WTC11 (cell line): ENCODE measurements around the gene RPS21. TPM values are rescaled to one million over a fixed set of nuclear protein-coding genes. Genes with fewer than 3 reads are reported as not detected.
A peak's percentile ranks its signal among the peaks of the same experiment; 100 is the strongest.

Experiments
- ATAC-seq: fragments of 200-7000 bp; cut with Tn5 transposase; 2 replicates; pipeline ENCODE4 v1.10.0; 2021; ENCODE audit warnings: mild to moderate bottlenecking, moderate library complexity
- CTCF ChIA-PET: fragments of 300-600 bp; sonication (Branson Sonifier 250); formaldehyde crosslinking; loops from one replicate; lab custom pipeline; 2021; ENCODE audit warnings: antibody characterized with exemption; lab: Charles Lee
- POLR2A ChIA-PET: fragments of 350-600 bp; sonication (Branson Sonifier 250); formaldehyde crosslinking; loops from one replicate; lab custom pipeline; 2021; ENCODE audit warnings: antibody characterized with exemption; lab: Charles Lee
- DNase-seq: peaks from one replicate; pipeline ENCODE4 v3.0.0; 2021; ENCODE audit warnings: low spot score
- H3K27ac Mint-ChIP-seq: 2 replicates; pipeline ENCODE4 v1.8.0; 2021; ENCODE audit warnings: mixed read lengths
- H3K27me3 Mint-ChIP-seq: 2 replicates; pipeline ENCODE4 v1.8.0; 2021; ENCODE audit warnings: low read depth, mild to moderate bottlenecking, moderate library complexity, mixed read lengths
- H3K36me3 Mint-ChIP-seq: 2 replicates; pipeline ENCODE4 v1.8.0; 2021; ENCODE audit warnings: mixed read lengths
- H3K4me1 Mint-ChIP-seq: 2 replicates; pipeline ENCODE4 v1.8.0; 2022; ENCODE audit warnings: mixed read lengths
- H3K4me3 Mint-ChIP-seq: 2 replicates; pipeline ENCODE4 v1.8.0; 2021; ENCODE audit warnings: mild to moderate bottlenecking, moderate library complexity, mixed read lengths
- H3K9me3 Mint-ChIP-seq: 2 replicates; pipeline ENCODE4 v1.8.0; 2021; ENCODE audit warnings: mixed read lengths
- ATF1 ChIP-seq: sonication (generic); formaldehyde crosslinking; IDR thresholded peaks from 2 replicates; pipeline ENCODE4 v1.8.1; 2023; ENCODE audit warnings: mild to moderate bottlenecking, moderate library complexity, missing genetic modification reagents
- CREM ChIP-seq: sonication (generic); formaldehyde crosslinking; IDR thresholded peaks from 2 replicates; pipeline ENCODE4 v1.8.1; 2022; ENCODE audit warnings: mild to moderate bottlenecking, missing genetic modification reagents, moderate library complexity
- E2F4 ChIP-seq: sonication (generic); formaldehyde crosslinking; IDR thresholded peaks from 2 replicates; pipeline ENCODE4 v1.8.1; 2022; ENCODE audit warnings: low read depth, mild to moderate bottlenecking, moderate library complexity, missing genetic modification reagents, borderline replicate concordance
- FOXP1 ChIP-seq: sonication (generic); formaldehyde crosslinking; IDR thresholded peaks from 2 replicates; pipeline ENCODE4 v1.8.0; 2022; ENCODE audit warnings: missing genetic modification reagents, mild to moderate bottlenecking, moderate library complexity, borderline replicate concordance
- GRHL2 ChIP-seq: fragments of 250-450 bp; sonication (Bioruptor Pico); IDR thresholded peaks from 2 replicates; pipeline ENCODE4 v1.8.0; 2022; ENCODE audit warnings: mild to moderate bottlenecking, moderate library complexity; ENCODE audit not compliant: insufficient replicate concordance, severe bottlenecking
- MAX ChIP-seq: sonication (generic); formaldehyde crosslinking; IDR thresholded peaks from 2 replicates; pipeline ENCODE4 v1.8.0; 2022; ENCODE audit warnings: mild to moderate bottlenecking, missing genetic modification reagents
- NFE2L1 ChIP-seq: sonication (generic); formaldehyde crosslinking; IDR thresholded peaks from 2 replicates; pipeline ENCODE4 v1.8.1; 2023; ENCODE audit warnings: missing genetic modification reagents
- RELA ChIP-seq: sonication (generic); formaldehyde crosslinking; IDR thresholded peaks from 2 replicates; pipeline ENCODE4 v1.8.1; 2022; ENCODE audit warnings: missing genetic modification reagents, mild to moderate bottlenecking, borderline replicate concordance
- SOX15 ChIP-seq: fragments of 250-450 bp; sonication (Bioruptor Pico); IDR thresholded peaks from 2 replicates; pipeline ENCODE4 v1.9.0; 2021; ENCODE audit warnings: mild to moderate bottlenecking
- TEAD4 ChIP-seq: sonication (generic); formaldehyde crosslinking; IDR thresholded peaks from 2 replicates; pipeline ENCODE4 v1.8.0; 2022; ENCODE audit warnings: mild to moderate bottlenecking, missing genetic modification reagents
- TP53 ChIP-seq: sonication (generic); formaldehyde crosslinking; IDR thresholded peaks from 2 replicates; pipeline ENCODE4 v1.8.1; 2023; ENCODE audit warnings: mild to moderate bottlenecking, missing genetic modification reagents
- USF2 ChIP-seq: sonication (generic); formaldehyde crosslinking; IDR thresholded peaks from 2 replicates; pipeline ENCODE4 v1.8.1; 2023; ENCODE audit warnings: mild to moderate bottlenecking, missing genetic modification reagents, moderate library complexity
- ZBTB43 ChIP-seq: sonication (generic); formaldehyde crosslinking; IDR thresholded peaks from 2 replicates; pipeline ENCODE4 v1.8.1; 2023; ENCODE audit warnings: mild to moderate bottlenecking, missing genetic modification reagents
- ZNF121 ChIP-seq: sonication (generic); formaldehyde crosslinking; IDR thresholded peaks from 2 replicates; pipeline ENCODE4 v1.8.0; 2023; ENCODE audit warnings: missing genetic modification reagents
- ZNF138 ChIP-seq: sonication (generic); formaldehyde crosslinking; conservative IDR thresholded peaks from 2 replicates; pipeline ENCODE4 v1.8.1; 2022; ENCODE audit warnings: mild to moderate bottlenecking, moderate library complexity, missing genetic modification reagents
- ZNF263 ChIP-seq: sonication (generic); formaldehyde crosslinking; IDR thresholded peaks from 2 replicates; pipeline ENCODE4 v1.8.1; 2022; ENCODE audit warnings: low read depth, mild to moderate bottlenecking, moderate library complexity, missing genetic modification reagents
- ZNF425 ChIP-seq: fragments of 250-450 bp; sonication (Bioruptor Pico); conservative IDR thresholded peaks from 2 replicates; pipeline ENCODE4 v1.9.0; 2021; ENCODE audit warnings: mild to moderate bottlenecking
- total RNA-seq: library from RNA; stranded (reverse); gene quantifications from 3 replicates; pipeline ENCODE4 v1.2.3, GENCODE V29; 2021

Gene RPS21
- total RNA-seq, 1 experiment from 2014 or later = 2,016 TPM

- no peaks in the 10 kb centered on the region for H3K36me3 Mint-ChIP-seq
- H3K27me3 Mint-ChIP-seq = no peaks in the 10 kb centered on the region
- ATAC-seq (no peak), DNase-seq (peak; percentile 24)
- H3K27ac Mint-ChIP-seq = peak overlapping the region; percentile 97
- H3K4me1 Mint-ChIP-seq = peaks cover 46% of the 10 kb centered on the region
- TF ChIP-seq ZNF263 (CRISPR knock-in tag) = no peak
- TF ChIP-seq MAX (CRISPR knock-in tag) = no peak
- no peak for TF ChIP-seq GRHL2 (CRISPR knock-in tag)
- no peak for TF ChIP-seq TP53 (CRISPR knock-in tag)
- no peak for TF ChIP-seq TEAD4
- no peak for TF ChIP-seq E2F4 (CRISPR knock-in tag)
- H3K9me3 Mint-ChIP-seq = no peaks in the 10 kb centered on the region
- no peak overlapping the region for H3K4me3 Mint-ChIP-seq
- CTCF ChIA-PET = interaction anchor here (0.6 to 9.1 kb wide), 12 partner anchors 10 to 61 kb away, joined by 3 to 137 read pairs (median 4); partner anchors contain the start of genes ADRM1 and RPS21
- POLR2A ChIA-PET = interaction anchor here (0.7 to 2.6 kb wide), 4 partner anchors 19 to 241 kb away, joined by 3 to 8 read pairs (median 4); partner anchors contain the start of gene RPS21
Observed at GRCh38 chr20:62362991-62363919, 23.6 kb upstream of the RPS21 start.

GRCh38 chr20:62363920-62364851 is 22.7 kb upstream of the RPS21 start:
- H3K27me3 Mint-ChIP-seq = no peaks in the 10 kb centered on the region
- H3K36me3 Mint-ChIP-seq = no peaks in the 10 kb centered on the region
- ATAC-seq = no peak
- H3K27ac Mint-ChIP-seq = peak overlapping the region; percentile 76
- peak overlapping the region; percentile 65 for H3K4me3 Mint-ChIP-seq
- CTCF ChIA-PET = interaction anchor here (0.6 to 9.1 kb wide), 18 partner anchors 9 to 344 kb away, joined by 3 to 137 read pairs (median 3); partner anchors contain the start of genes ADRM1 and RPS21
- TF ChIP-seq SOX15 (CRISPR knock-in tag) (no peak), FOXP1 (CRISPR knock-in tag) (0 out of 2 replicates have a peak, but pooled peaks have one; percentile 34), MAX (CRISPR knock-in tag) (0 out of 2 replicates have a peak, but pooled peaks have one; percentile 3), ZNF138 (CRISPR knock-in tag) (no peak), ZBTB43 (CRISPR knock-in tag) (0 out of 2 replicates have a peak, but pooled peaks have one; percentile 21)
- DNase-seq = peak; percentile 46
- H3K9me3 Mint-ChIP-seq = no peaks in the 10 kb centered on the region
- POLR2A ChIA-PET = interaction anchor here (0.5 to 4.8 kb wide), 6 partner anchors 13 to 94 kb away, joined by 3 to 29 read pairs (median 3); partner anchors contain the start of gene RPS21
- H3K4me1 Mint-ChIP-seq = peaks cover 46% of the 10 kb centered on the region

GRCh38 chr20:62364911-62365736 is 21.8 kb upstream of the RPS21 start:
- Mint-ChIP-seq H3K4me3 (peak overlapping the region; percentile 65), H3K9me3 (no peaks in the 10 kb centered on the region), H3K27me3 (no peaks in the 10 kb centered on the region), H3K36me3 (no peaks in the 10 kb centered on the region), H3K4me1 (peaks cover 51% of the 10 kb centered on the region), H3K27ac (peak overlapping the region; percentile 76)
- ATAC-seq (no peak), DNase-seq (no peak)
- ChIA-PET POLR2A (interaction anchor here (0.6 to 4.8 kb wide), 7 partner anchors 8 to 223 kb away, joined by 3 to 29 read pairs (median 4); partner anchors contain the start of genes ADRM1 and RPS21), CTCF (interaction anchor here (0.8 to 9.1 kb wide), 13 partner anchors 9 to 146 kb away, joined by 3 to 137 read pairs (median 4); partner anchors contain the start of genes ADRM1 and RPS21)
- no peak for TF ChIP-seq NFE2L1
- no peak for TF ChIP-seq USF2 (CRISPR knock-in tag)
- no peak for TF ChIP-seq ATF1 (CRISPR knock-in tag)
- TF ChIP-seq RELA (CRISPR knock-in tag) = no peak
- no peak for TF ChIP-seq ZNF138 (CRISPR knock-in tag)
- TF ChIP-seq ZNF121 (CRISPR knock-in tag) = no peak
- no peak for TF ChIP-seq CREM (CRISPR knock-in tag)
- TF ChIP-seq ZNF425 (CRISPR knock-in tag) = no peak
